ENCODE results near the gene ILDR2.

The ILDR2 gene

GRCh38 chr1:166920561-166921475 is 54.5 kb downstream of the ILDR2 start:
- peak; percentile 76 for DNase-seq

DNA sequence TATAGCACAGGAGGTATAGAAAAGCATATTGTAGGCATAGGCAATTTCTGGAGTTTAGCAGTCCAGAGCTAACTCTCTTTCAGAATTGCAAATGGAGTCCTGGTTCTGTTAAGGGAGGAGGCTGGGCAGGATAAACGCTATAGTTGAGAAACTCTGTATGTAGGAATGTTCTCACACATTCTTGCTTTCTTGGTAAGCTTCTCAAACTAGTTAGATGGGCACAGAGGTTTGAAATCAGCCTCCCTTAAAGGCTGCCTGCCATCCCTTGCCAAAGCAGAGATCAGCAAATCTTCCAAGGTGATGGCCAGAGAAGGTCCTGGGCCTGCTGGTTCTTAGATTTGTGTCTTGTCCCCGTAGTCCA is 56.4 kb downstream of the ILDR2 start:
- DNase-seq = no peak

DNA sequence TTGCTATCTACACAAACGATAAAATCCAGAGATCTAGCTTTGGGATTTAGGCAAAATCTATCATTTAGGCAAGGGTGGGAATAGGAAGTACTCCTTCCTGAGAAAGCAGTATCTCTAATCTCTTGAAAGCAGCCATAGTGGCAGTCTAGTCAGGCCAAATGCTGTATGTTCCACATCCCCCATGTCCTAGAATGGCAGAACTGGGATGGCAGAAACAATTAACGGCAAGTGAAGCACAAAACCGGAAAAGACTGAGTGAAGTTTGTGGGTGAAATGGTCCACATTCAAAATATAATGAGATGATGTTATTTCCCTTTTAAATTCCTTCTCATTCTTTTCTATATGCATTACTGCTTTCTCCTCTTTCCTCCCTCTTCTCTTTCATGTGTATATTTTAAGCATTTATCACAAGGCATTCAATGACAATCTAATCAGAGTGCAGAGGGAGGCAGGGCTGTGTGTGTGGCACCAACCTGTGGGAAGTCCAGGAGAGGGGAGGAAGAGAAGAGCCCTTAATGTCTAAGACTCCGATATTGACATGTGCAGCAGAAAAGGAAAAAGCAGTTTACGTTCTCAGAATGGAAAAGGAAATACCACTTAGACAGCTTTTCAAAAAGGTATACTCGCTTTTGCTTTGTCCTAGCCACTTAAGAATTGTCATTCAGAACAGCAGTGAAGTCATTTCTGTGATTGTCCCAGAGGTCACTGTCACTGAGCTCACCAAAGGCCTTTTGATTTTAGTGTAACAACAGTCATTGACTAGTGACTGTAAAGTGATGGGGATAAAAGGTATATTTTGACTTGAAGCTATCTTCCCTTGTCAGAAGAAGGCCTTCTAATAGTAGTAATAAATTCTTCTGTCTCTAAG is 57.0 kb downstream of the ILDR2 start:
- no peak for DNase-seq

DNA sequence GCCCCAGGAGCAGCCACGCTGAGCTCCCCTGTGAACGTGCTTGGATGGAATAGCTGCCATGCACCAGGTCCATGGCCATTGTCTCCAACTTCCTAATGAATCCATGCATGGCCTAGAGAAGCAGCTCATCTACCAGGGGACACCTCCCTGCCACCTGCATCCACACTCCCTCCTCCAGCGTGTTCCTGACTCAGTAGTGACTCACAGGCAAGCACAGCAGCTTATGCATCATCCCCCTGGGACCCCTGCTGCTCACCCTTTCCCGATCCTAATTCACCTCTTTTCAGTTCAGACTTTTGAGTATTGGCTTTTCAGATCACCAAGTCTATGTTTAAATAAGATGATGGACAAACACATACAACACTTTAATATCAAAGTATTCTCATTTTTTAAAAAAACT is 59.4 kb downstream of the ILDR2 start:
- no peak for DNase-seq

GRCh38 chr1:166915042-166915441 is 60.3 kb downstream of the ILDR2 start:
- no peak for DNase-seq

DNA sequence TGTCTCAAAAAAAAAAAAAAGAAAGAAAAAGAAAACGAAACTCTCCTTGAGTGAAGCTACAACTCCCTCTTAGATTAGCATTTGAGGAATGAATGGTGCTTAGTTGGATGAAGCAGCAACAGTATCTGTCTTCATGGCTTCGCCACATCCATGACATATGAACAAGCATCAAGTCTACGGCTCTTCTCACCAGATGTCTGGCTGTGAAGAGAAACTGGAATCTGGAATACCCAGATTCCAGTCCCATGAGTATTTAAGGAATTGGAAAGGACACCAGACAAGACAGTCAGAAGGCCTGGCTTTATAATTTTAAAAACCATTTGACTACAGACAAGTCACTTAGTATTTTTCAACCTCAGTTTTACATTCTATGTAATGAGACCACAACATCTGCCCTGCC is 61.2 kb downstream of the ILDR2 start:
- no peak for DNase-seq

- no peak for DNase-seq
Measured at GRCh38 chr1:166911624-166912023, 63.7 kb downstream of the ILDR2 start.

DNA sequence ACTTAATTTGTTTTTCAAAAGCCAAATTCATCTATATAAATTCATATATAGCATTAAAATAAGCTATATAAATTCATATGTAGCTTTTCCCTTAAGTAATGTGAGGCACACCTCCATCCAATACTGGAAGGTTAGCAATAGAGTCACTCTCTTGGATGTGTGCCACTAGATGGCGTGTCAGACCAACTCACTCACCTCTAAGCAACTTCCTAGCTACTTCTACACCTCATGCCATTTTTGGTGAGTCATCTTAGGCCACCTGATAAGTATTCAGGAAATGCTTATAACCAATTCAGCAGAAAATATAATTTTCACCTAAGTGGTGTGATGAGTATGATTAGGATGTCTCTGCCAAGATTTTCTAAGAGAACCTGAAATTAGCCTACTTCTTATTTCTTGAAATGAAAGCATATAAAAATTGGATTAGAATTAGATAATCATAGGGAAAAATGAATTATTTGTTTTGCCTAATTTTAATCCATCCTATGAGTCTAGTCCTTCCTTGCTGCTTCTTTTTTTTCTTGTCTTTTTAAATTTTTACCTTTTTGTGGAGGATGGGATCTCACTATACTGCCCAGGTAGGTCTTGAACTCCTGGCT is 64.8 kb downstream of the ILDR2 start:
- DNase-seq = peak; percentile 91

DNA sequence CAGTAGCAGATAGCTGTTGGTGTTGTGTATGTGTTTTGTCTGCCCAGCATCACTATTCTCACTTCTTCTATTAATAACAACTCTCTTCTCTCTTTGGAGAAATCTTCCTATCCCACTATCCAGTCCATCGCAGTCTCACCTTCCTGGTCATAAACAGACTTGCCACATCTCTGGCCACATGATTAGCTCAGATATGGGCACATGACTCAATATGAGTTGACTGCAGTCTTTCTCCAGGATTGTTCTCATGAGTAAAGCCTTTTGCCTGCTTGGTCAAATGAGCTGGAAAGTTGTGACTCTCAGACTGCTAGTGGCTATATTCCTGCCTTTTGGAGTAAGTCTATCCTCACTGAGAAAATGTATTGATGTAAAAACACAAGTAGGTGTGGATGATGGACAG is 66.4 kb downstream of the ILDR2 start:
- DNase-seq = no peak

DNA sequence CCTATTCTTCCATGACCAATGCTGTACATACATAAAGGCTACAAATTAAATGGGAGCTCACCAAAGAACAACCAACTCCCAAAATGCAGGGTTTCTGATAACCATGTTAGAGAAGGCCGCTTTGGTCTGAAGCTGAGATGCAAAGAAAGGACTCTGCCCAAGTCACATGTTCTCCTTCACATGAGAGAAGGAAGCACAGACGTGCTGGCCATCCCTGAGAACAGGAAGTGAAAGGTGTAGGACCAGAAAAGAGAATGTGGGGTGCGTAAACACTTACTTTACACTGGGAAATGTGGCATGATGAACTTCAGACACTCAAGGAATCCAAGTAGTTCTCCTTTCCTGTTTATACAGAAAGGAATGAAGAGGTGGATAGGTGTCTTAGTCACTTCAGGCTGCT is 67.6 kb downstream of the ILDR2 start:
- no peak for DNase-seq

DNA sequence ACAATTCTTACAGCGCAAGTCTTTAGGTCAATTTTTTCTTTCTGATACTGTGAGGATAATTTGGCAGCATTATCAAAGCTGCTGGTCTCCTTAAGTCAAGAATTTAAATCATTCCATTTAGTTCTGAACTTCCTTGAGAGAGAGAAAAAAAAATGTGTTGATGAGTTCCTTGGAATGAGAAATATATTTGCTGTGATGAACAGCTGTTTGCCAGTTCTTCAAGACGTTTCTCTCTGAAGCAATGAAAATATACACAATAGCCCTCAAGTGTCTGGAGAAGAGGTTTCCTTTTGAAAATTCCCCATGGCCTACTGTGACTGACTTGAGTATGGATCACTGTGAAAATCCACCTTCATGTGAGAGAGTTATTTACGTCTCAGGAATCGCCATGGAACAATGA is 68.3 kb downstream of the ILDR2 start:
- DNase-seq = no peak

DNA sequence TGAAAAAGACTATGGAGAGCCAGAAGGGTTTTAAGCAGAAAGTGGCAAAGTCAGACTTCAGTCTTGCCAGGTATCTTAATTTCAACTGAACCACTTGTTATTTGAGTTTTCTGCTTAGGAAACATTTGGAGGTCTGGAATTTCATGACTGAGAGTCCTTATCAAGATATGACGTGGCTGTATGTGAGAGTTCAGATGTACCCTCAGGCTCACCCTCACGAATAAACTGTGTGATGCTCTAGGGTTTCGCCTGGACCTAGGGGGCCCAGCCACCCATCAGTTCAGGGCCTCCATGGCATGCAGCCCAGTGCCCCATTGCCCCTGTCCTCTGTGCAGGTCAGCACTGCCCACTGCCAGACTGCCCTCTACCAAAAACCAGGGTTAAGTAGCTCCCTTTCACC is 68.7 kb downstream of the ILDR2 start:
- DNase-seq = no peak

- no peak for DNase-seq
Measured at GRCh38 chr1:166905900-166906299, 69.4 kb downstream of the ILDR2 start.

DNA sequence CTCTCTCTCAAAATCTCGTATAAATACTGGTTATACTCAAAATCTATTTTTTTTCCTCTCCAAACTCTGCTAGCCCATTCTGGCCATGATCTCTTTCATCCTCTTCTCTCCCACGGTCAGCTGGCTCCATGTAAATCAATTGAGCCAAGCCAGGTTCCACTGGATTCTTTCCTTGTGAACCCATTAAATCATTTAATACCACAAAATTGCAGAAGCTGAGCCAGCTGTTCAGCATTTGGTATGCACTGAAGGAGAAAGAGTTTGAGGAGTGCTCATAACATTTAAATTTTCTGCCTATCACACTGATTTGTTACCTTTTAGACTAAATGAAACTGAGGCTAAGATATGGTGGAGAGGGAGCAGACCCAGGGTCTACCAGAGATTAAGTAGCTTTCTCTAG is 70.2 kb downstream of the ILDR2 start:
- DNase-seq = peak; percentile 34

DNA sequence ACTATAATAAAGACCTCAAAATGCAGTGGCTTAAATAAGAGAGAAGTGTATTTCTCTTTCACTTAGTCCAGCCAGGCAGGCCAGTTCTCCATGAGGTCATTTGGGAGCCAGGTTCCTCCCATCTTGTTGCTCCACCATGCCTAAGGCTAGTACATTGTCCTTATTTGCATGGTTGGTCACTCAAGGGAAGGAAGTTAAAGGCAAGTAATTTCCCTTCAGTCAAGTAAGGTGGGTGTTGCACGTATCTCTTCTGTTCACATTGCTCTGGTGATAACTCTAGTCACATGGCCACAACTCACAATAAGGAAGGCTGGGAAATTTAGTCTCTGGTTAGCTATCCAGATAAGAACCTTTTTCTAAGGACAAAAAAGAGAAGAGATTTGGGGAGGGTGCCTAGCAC is 72.1 kb downstream of the ILDR2 start:
- DNase-seq = no peak

DNA sequence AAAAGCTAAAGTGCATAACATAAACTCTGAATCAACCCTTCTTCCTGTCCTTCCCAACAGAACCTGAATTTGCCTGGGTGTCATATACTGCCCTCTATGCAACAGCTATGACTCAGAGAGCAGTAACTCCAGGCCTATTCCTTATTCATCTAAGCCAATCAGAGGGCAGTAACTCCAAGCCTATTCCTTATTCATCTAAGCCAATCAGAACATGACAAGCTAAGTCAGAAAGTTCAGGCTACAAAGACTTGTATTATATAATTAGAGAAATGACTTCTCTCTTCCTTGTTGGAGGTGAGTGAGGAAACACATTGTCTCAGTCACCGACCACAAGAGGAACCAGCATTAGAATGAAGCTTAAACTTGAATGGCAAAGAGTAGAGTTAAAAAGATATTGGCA is 73.1 kb downstream of the ILDR2 start:
- DNase-seq = no peak

DNA sequence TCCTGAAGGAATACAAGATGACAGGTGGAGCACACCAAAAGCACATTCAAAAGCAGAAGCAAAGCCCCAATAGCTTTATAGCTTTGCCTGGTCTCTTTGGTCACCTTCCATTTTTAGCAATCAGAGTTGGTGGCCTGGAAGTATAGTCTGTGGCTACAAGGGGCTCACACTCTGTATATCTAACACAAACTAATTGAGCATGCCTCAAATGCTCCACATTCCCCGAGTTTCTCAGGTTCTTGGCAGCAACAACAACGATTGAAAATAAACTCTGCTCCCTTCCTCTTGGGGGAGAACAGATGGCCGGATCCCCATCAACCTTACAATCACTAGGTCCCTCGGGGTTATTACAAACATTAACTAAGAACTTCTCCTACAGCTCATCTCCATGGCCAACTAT is 74.4 kb downstream of the ILDR2 start:
- no peak for DNase-seq

- DNase-seq = no peak
Measured at GRCh38 chr1:166899769-166900168, 75.6 kb downstream of the ILDR2 start.

- no peak for DNase-seq
Measured at GRCh38 chr1:166895766-166896165, 79.6 kb downstream of the ILDR2 start.

DNA sequence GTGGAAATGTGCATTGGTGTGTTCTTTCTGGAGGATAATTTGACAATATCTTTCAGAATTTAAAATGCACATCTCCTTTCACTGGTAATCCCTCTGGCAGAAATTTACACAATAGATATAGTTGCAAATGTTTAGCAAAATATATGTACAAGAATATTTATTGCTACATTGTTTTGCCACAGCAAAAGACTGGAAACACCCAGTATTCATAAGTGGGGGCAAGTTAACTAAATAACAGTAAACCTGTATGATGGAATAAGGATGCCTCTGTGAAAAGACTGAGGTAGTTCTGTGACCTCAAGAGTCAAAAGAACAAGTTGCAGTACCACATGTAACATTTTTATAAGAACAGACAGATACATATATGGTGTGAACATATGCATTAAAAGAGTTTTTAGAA is 85.6 kb downstream of the ILDR2 start:
- no peak for DNase-seq

DNA sequence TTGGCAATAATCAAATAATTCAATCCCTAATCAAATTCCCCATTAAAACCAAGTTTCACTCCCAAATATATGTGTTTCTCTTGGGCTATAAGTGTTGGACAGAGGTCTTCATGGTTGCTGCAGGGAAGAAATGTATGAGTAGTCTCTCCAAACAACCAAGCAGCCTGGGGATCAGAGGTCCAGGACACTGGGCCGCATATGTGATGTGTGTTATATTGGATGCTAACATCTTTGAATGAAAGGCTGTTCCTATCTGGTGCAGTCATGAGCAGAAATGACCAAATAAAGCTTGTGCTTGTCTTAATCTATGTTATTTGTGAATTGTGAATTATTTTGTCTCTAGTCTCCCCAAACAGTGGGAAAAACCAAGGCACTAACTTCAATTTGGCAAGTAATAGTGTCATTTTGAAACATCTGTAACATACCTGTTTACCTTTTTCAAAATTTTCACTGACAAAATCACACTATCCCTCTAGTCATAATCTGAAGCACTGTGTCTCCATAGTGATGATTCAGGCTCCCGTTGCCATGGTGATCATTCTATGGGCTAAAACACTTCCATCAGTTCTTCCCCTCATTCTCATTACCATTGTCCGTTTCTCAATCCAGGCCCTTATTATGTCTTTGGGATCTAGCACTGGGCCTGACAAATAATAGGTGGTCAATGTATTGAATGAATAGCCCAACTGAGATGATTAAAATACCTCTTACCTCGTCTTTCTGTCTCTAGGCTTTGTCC is 86.8 kb downstream of the ILDR2 start:
- DNase-seq = peak; percentile 39

- no peak for DNase-seq
Measured at GRCh38 chr1:166884971-166885370, 90.4 kb downstream of the ILDR2 start.

DNA sequence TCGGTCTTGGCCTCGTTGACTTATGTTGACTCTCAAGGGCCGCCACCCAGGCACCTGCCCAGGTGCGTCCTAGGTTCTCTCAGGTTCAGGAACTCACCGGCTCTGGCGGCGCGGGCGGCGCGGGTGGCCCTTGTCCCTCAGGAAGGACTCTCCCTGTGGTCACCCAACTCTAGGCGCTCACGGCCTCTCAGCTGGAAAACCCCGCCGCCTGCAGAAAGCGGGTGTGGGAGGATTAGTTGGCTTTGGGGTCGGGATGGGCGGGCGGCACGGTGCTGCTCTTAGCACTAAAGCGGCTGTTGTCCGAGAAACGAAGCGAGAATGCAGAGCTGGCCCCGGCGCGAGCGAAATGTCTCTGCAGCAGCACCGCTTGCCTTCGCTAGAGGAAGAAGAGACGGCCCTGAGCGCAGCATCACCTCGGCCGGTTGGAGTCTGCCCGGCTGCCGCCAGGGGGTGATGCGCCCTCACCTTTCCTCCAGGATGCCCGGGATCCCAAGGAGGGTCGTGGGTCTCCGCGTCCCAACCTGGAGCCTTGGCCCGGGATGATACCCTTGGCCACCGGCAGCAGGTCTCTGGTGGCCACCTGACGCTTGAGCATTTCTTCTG is 91.2 kb downstream of the ILDR2 start:
- peak; percentile 80 for DNase-seq
